DOHH2 (cell line): ENCODE results near the gene AFAP1L1.

Experiments used
- H3F3A ChIP-seq: fragments of 200-600 bp; sonication (generic), shearing (Covaris generic); 2 replicates; pipeline ENCODE4 v1.6.0; 2016; ENCODE audit warnings: antibody characterized with exemption, mild to moderate bottlenecking; ENCODE audit not compliant: control insufficient read depth, insufficient read depth
- H3K27ac ChIP-seq: fragments of 200-600 bp; sonication (generic); 2 replicates; pipeline ENCODE4 v1.5.1; 2014; ENCODE audit warnings: low read depth, mild to moderate bottlenecking, low read length, moderate library complexity
- H3K27me3 ChIP-seq: fragments of 200-600 bp; sonication (generic); 2 replicates; pipeline ENCODE4 v1.6.1; 2014; ENCODE audit warnings: mild to moderate bottlenecking, low read length, mixed read lengths; ENCODE audit not compliant: control insufficient read depth
- H3K36me3 ChIP-seq: fragments of 200-600 bp; sonication (generic); 2 replicates; pipeline ENCODE4 v1.6.1; 2014; ENCODE audit warnings: mild to moderate bottlenecking, low read length, moderate library complexity, mixed read lengths; ENCODE audit not compliant: control insufficient read depth
- H3K4me1 ChIP-seq: fragments of 200-600 bp; sonication (generic); 2 replicates; pipeline ENCODE4 v1.6.1; 2014; ENCODE audit warnings: mild to moderate bottlenecking, low read length, mixed read lengths; ENCODE audit not compliant: control insufficient read depth
- H3K4me2 ChIP-seq: fragments of 200-600 bp; sonication (generic); 2 replicates; pipeline ENCODE4 v1.6.0; 2014; ENCODE audit warnings: mild to moderate bottlenecking, low read length, moderate library complexity
- H3K4me3 ChIP-seq: fragments of 200-600 bp; sonication (generic); 2 replicates; pipeline ENCODE4 v1.5.1; 2014; ENCODE audit warnings: mild to moderate bottlenecking, low read length, mixed read lengths
- H3K79me2 ChIP-seq: fragments of 200-600 bp; sonication (generic); 2 replicates; pipeline ENCODE4 v1.6.1; 2014; ENCODE audit warnings: mild to moderate bottlenecking, low read length, mixed read lengths; ENCODE audit not compliant: control insufficient read depth
- H3K9me2 ChIP-seq: fragments of 200-600 bp; sonication (generic); replicated peaks from 2 replicates; pipeline ENCODE4 v1.6.1; 2014; ENCODE audit warnings: mild to moderate bottlenecking, low read length, mixed read lengths; ENCODE audit not compliant: control insufficient read depth
- H3K9me3 ChIP-seq: fragments of 200-600 bp; sonication (generic); 2 replicates; pipeline ENCODE4 v1.6.1; 2014; ENCODE audit warnings: antibody characterized with exemption, low read length, mixed read lengths; ENCODE audit not compliant: control insufficient read depth, insufficient read depth
- H4K20me1 ChIP-seq: fragments of 200-600 bp; sonication (generic); 2 replicates; pipeline ENCODE4 v1.6.0; 2014; ENCODE audit warnings: low read depth, mild to moderate bottlenecking, antibody characterized with exemption, low read length, moderate library complexity; ENCODE audit not compliant: control insufficient read depth, insufficient read depth
- EZH2phosphoT487 ChIP-seq: fragments of 200-600 bp; sonication (generic); IDR thresholded peaks from 2 replicates; pipeline ENCODE4 v1.6.1; 2017; ENCODE audit warnings: borderline replicate concordance, mild to moderate bottlenecking, antibody characterized with exemption, low read length, moderate library complexity, mixed read lengths
- TF ChIP-seq, protein P1 (sequence below): fragments of 200-600 bp; sonication (generic); IDR thresholded peaks from one replicate; pipeline ENCODE4 v1.5.1; 2014; ENCODE audit warnings: antibody characterized with exemption, mild to moderate bottlenecking, low read depth, low read length; ENCODE audit not compliant: poor library complexity, severe bottlenecking

AFAP1L1 gene

GRCh38 chr5:149363936-149364335 is 92.3 kb downstream of the AFAP1L1 start:
- peaks cover 50% of the 10 kb centered on the region for H3K36me3 ChIP-seq
- no peaks in the 10 kb centered on the region; the same call in 1 of the 2 replicates for H3F3A ChIP-seq
- H3K27ac ChIP-seq, result no peak overlapping the region
- peaks cover 15% of the 10 kb centered on the region for H3K79me2 ChIP-seq
- H4K20me1 ChIP-seq, result no peaks in the 10 kb centered on the region; the same call in 1 of the 2 replicates
- no peaks in the 10 kb centered on the region for H3K27me3 ChIP-seq
- TF ChIP-seq EZH2phosphoT487, result no peak
- TF ChIP-seq, protein P1, sequence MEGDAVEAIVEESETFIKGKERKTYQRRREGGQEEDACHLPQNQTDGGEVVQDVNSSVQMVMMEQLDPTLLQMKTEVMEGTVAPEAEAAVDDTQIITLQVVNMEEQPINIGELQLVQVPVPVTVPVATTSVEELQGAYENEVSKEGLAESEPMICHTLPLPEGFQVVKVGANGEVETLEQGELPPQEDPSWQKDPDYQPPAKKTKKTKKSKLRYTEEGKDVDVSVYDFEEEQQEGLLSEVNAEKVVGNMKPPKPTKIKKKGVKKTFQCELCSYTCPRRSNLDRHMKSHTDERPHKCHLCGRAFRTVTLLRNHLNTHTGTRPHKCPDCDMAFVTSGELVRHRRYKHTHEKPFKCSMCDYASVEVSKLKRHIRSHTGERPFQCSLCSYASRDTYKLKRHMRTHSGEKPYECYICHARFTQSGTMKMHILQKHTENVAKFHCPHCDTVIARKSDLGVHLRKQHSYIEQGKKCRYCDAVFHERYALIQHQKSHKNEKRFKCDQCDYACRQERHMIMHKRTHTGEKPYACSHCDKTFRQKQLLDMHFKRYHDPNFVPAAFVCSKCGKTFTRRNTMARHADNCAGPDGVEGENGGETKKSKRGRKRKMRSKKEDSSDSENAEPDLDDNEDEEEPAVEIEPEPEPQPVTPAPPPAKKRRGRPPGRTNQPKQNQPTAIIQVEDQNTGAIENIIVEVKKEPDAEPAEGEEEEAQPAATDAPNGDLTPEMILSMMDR, result no peak
- H3K4me2 ChIP-seq, result no peak overlapping the region
- H3K4me3 ChIP-seq, result no peak overlapping the region
- peaks cover 12% of the 10 kb centered on the region for H3K4me1 ChIP-seq
- no peaks in the 10 kb centered on the region for H3K9me2 ChIP-seq
- H3K9me3 ChIP-seq, result no peaks in the 10 kb centered on the region

GRCh38 chr5:149364719-149365118 is 93.1 kb downstream of the AFAP1L1 start:
- peaks cover 7% of the 10 kb centered on the region for H3K79me2 ChIP-seq
- no peaks in the 10 kb centered on the region for H3K9me2 ChIP-seq
- H3K36me3 ChIP-seq, result peaks cover 45% of the 10 kb centered on the region
- no peaks in the 10 kb centered on the region for H3K9me3 ChIP-seq
- H3K27ac ChIP-seq, result no peak overlapping the region
- H4K20me1 ChIP-seq, result no peaks in the 10 kb centered on the region
- H3F3A ChIP-seq, result no peaks in the 10 kb centered on the region; the same call in 1 of the 2 replicates
- H3K4me3 ChIP-seq, result no peak overlapping the region
- H3K27me3 ChIP-seq, result no peaks in the 10 kb centered on the region
- H3K4me1 ChIP-seq, result peaks cover 4% of the 10 kb centered on the region
- H3K4me2 ChIP-seq, result no peak overlapping the region
- TF ChIP-seq EZH2phosphoT487, result no peak
- TF ChIP-seq, protein P1, result no peak

- no peaks in the 10 kb centered on the region for H3K27me3 ChIP-seq
- peaks cover 1% of the 10 kb centered on the region; the same call in 1 of the 2 replicates for H3K79me2 ChIP-seq
- no peaks in the 10 kb centered on the region for H3K9me3 ChIP-seq
- H3F3A ChIP-seq, result no peaks in the 10 kb centered on the region
- no peaks in the 10 kb centered on the region for H3K4me1 ChIP-seq
- no peak overlapping the region for H3K4me3 ChIP-seq
- no peaks in the 10 kb centered on the region for H3K9me2 ChIP-seq
- no peak overlapping the region for H3K27ac ChIP-seq
- H3K4me2 ChIP-seq, result no peak overlapping the region
- no peaks in the 10 kb centered on the region for H4K20me1 ChIP-seq
- H3K36me3 ChIP-seq, result peaks cover 41% of the 10 kb centered on the region
- TF ChIP-seq, protein P1, result no peak
- TF ChIP-seq EZH2phosphoT487, result no peak
Measured at GRCh38 chr5:149365418-149365817, 93.8 kb downstream of the AFAP1L1 start.
